Suprapubic skin (tissue), 4 donors: ENCODE data around the gene GSTO1.

ENCODE experiments used
- POLR2A ChIP-seq, 2 donors: fragments of 450-650 bp; IDR thresholded peaks; one replicate each; pipeline ENCODE4 v1.6.1; 2017; ENCODE audit warnings: antibody characterized with exemption in 2 of 2, mild to moderate bottlenecking in 2 of 2, moderate library complexity in 2 of 2
- POLR2AphosphoS5 ChIP-seq, 3 donors: sonication (generic); formaldehyde crosslinking; IDR thresholded peaks; one replicate each; pipeline ENCODE4 v1.6.1; 2017; ENCODE audit warnings: antibody characterized with exemption in 3 of 3
- TF ChIP-seq, protein P1 (sequence below), 2 donors: fragments of 200-600 bp in 1 of 2; fragments of 450-650 bp in 1 of 2; sonication (generic) in 1 of 2; IDR thresholded peaks; one replicate each; pipeline ENCODE4 v1.5.1; 2016 to 2019; ENCODE audit warnings: antibody characterized with exemption in 2 of 2, mild to moderate bottlenecking in 1 of 2, moderate library complexity in 1 of 2

DNA sequence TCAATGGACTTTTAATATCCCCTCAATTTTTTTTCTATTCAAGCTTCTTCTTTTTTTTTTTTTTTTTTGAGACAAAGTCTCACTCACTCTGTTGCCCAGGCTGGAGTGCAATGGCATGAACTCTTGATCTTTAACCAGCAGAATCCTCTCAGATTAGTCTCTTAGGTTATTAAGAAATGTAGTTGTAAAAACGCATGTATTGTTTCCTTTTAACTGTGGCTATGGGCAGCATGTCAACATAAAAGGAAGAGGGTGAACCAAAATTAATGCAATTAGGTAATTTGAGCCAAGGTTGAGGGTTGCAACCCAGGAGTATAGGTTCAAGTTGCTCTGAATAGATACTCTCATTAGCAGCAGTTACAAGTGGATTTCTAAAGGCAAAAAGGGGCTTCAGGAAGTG, 4.3 kb upstream of the GSTO1 start:
- TF ChIP-seq, protein P1, sequence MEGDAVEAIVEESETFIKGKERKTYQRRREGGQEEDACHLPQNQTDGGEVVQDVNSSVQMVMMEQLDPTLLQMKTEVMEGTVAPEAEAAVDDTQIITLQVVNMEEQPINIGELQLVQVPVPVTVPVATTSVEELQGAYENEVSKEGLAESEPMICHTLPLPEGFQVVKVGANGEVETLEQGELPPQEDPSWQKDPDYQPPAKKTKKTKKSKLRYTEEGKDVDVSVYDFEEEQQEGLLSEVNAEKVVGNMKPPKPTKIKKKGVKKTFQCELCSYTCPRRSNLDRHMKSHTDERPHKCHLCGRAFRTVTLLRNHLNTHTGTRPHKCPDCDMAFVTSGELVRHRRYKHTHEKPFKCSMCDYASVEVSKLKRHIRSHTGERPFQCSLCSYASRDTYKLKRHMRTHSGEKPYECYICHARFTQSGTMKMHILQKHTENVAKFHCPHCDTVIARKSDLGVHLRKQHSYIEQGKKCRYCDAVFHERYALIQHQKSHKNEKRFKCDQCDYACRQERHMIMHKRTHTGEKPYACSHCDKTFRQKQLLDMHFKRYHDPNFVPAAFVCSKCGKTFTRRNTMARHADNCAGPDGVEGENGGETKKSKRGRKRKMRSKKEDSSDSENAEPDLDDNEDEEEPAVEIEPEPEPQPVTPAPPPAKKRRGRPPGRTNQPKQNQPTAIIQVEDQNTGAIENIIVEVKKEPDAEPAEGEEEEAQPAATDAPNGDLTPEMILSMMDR (IDR thresholded peaks at IDR 0.05) = no peak
- TF ChIP-seq POLR2AphosphoS5 (IDR thresholded peaks at IDR 0.05) (no peak), POLR2A (IDR thresholded peaks at IDR 0.05) (no peak)
